AG10803 (cell line): ENCODE measurements around the gene ZRANB1.
"Not testable (repeated sequence)": the region's sequence is repeated elsewhere in the genome, so short reads cannot be mapped to it uniquely, and the experiment has no call there.

Source experiments
- DNase-seq: peaks from one replicate; pipeline ENCODE4 v3.0.0; 2010; ENCODE audit warnings: low read depth
- H3K4me3 ChIP-seq: 2 replicates; pipeline ENCODE4 v1.5.1; 2011; ENCODE audit warnings: mild to moderate bottlenecking, low read length, control low read depth
- CTCF ChIP-seq: conservative IDR thresholded peaks from 2 replicates; pipeline ENCODE4 v1.5.1; 2011; ENCODE audit warnings: mild to moderate bottlenecking, low read length, control low read depth, inconsistent platforms

The ZRANB1 gene

DNA sequence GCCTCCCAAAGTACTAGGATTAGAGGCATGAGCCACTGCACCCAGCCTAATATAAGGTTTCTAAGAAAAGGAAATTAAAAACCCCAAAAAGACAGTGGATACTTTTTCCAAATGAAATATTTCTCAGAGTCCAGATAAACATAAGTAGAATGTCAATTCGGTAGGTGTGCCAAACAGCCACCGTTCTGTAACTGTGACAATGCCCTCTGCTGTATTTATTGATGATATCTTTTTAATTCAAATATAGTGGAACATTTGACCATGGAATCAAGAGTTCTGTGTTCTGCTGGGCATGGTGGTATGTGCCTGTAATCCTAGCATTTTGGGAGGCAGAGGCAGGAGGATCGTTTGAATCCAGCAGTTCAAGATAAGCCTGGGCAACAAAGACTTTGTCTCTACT is 28.8 kb upstream of the ZRANB1 start:
- DNase-seq = no peak
- no peak overlapping the region for H3K4me3 ChIP-seq
- TF ChIP-seq CTCF = no peak

- H3K4me3 ChIP-seq, DNase-seq: not testable (repeated sequence)
These were observed 27.5 kb upstream of the ZRANB1 start for GRCh38 chr10:124914398-124914797.

- TF ChIP-seq CTCF = no peak
- peak overlapping the region; percentile 73 for H3K4me3 ChIP-seq
- peak; percentile 4 for DNase-seq
These were observed 25.8 kb upstream of the ZRANB1 start for GRCh38 chr10:124916098-124916584.

GRCh38 chr10:124916585-124917427 is 25.1 kb upstream of the ZRANB1 start:
- peak; percentile 94 for DNase-seq
- no peak for TF ChIP-seq CTCF
- H3K4me3 ChIP-seq = peak overlapping the region; percentile 89

DNA sequence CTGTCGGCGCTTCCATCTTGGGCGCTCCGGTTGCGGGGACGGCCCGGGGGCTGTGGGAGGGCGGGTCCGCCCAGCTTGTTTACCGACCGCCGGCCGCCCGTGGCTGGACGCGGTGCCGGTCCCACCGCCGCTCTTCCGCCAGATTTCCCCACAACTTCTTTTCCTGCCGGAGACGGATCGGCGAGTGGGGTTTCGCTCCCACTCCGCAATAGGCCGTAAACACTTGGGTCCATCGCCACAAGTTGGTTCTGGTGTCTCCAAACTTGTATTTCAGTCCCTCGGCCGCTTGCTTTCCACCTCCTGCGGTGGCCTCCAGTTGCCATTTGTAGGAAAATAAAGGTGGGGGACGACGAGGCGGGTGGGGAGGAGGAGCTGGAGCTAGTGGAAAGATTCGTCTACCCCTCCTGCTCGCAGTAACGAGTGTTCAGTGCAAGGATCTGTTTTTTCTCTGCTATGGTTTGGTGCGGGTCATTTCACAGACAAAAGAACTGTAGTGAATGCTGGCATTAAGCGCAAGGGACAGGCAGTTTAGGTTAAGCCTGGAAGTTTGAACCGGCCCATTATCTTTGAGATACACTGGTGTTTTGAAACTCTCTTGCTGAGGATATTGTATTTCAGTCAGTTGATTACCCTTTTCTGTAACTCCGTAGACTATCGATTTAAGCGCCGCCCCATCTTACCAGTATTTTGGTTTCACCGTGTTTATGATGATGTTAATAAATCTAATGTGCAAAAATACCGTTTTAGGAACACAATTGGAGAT is 24.3 kb upstream of the ZRANB1 start:
- peak; percentile 41 for DNase-seq
- no peak for TF ChIP-seq CTCF
- H3K4me3 ChIP-seq = peak overlapping the region; percentile 89

- no peak for TF ChIP-seq CTCF
- peak; percentile 83 for DNase-seq
- peak overlapping the region; percentile 89 for H3K4me3 ChIP-seq
These were observed 23.6 kb upstream of the ZRANB1 start for GRCh38 chr10:124918191-124918830.

GRCh38 chr10:124918906-124919305 is 23.0 kb upstream of the ZRANB1 start:
- peak overlapping the region; percentile 89 for H3K4me3 ChIP-seq
- DNase-seq = peak; percentile 20
- no peak for TF ChIP-seq CTCF
